Nephron (organoid): ENCODE measurements around the gene CTLA4.
A peak's percentile ranks its signal among the peaks of the same experiment; 100 is the strongest.

Source experiments
- H3K27ac Mint-ChIP-seq, 3 experiments: 2 replicates each; pipeline ENCODE4 v1.8.0; 2020; ENCODE audit warnings: mixed read lengths in 3 of 3, mild to moderate bottlenecking in 2 of 3, moderate library complexity in 1 of 3
- H3K27me3 Mint-ChIP-seq: 2 replicates; pipeline ENCODE4 v1.8.0; 2021; ENCODE audit warnings: low read depth, mild to moderate bottlenecking, moderate library complexity, mixed read lengths
- H3K36me3 Mint-ChIP-seq: 2 replicates; pipeline ENCODE4 v1.8.0; 2020; ENCODE audit warnings: low read depth, mixed read lengths
- H3K4me1 Mint-ChIP-seq: 2 replicates; pipeline ENCODE4 v1.8.0; 2020; ENCODE audit warnings: mixed read lengths
- H3K4me3 Mint-ChIP-seq, 3 experiments: 2 replicates each; pipeline ENCODE4 v1.8.0; 2020; ENCODE audit warnings: mild to moderate bottlenecking in 3 of 3, mixed read lengths in 3 of 3, moderate library complexity in 2 of 3
- H3K9me3 Mint-ChIP-seq: 2 replicates; pipeline ENCODE4 v1.8.0; 2020; ENCODE audit warnings: mixed read lengths
- CTCF ChIP-seq, 3 experiments: fragments of 200-600 bp; sonication (generic); IDR thresholded peaks; one replicate each; pipeline ENCODE4 v1.5.0; 2021; ENCODE audit warnings: antibody characterized with exemption in 3 of 3; ENCODE audit not compliant: unreplicated experiment in 3 of 3

Gene CTLA4

GRCh38 chr2:203887677-203888076 lies 20.1 kb downstream of the CTLA4 start:
- H3K27me3 Mint-ChIP-seq, result peaks cover 7% of the 10 kb centered on the region
- peak overlapping the region in 2 of 3 experiments; percentile 9 to 43 for H3K27ac Mint-ChIP-seq
- no peak overlapping the region for H3K4me3 Mint-ChIP-seq
- peaks cover 28% of the 10 kb centered on the region for H3K4me1 Mint-ChIP-seq
- no peak for TF ChIP-seq CTCF (IDR thresholded peaks at IDR 0.05; ENCODE audit: unreplicated experiment in 3 of 3)
- H3K9me3 Mint-ChIP-seq, result no peaks in the 10 kb centered on the region
- H3K36me3 Mint-ChIP-seq, result no peaks in the 10 kb centered on the region

GRCh38 chr2:203889542-203889941 lies 22.0 kb downstream of the CTLA4 start:
- H3K27me3 Mint-ChIP-seq, result peaks cover 7% of the 10 kb centered on the region
- no peaks in the 10 kb centered on the region for H3K9me3 Mint-ChIP-seq
- H3K4me1 Mint-ChIP-seq, result peaks cover 40% of the 10 kb centered on the region
- no peak overlapping the region for H3K4me3 Mint-ChIP-seq
- no peak overlapping the region for H3K27ac Mint-ChIP-seq
- H3K36me3 Mint-ChIP-seq, result no peaks in the 10 kb centered on the region
- TF ChIP-seq CTCF (IDR thresholded peaks at IDR 0.05; ENCODE audit: unreplicated experiment in 3 of 3), result no peak

- Mint-ChIP-seq H3K4me1 (peaks cover 40% of the 10 kb centered on the region), H3K36me3 (no peaks in the 10 kb centered on the region), H3K9me3 (no peaks in the 10 kb centered on the region), H3K27ac (no peak overlapping the region), H3K4me3 (no peak overlapping the region), H3K27me3 (peaks cover 7% of the 10 kb centered on the region)
- TF ChIP-seq CTCF (IDR thresholded peaks at IDR 0.05; ENCODE audit: unreplicated experiment in 3 of 3), result no peak
Measured at GRCh38 chr2:203889944-203890343, 22.4 kb downstream of the CTLA4 start.

GRCh38 chr2:203890733-203891132 lies 23.2 kb downstream of the CTLA4 start:
- no peak for TF ChIP-seq CTCF (IDR thresholded peaks at IDR 0.05; ENCODE audit: unreplicated experiment in 3 of 3)
- no peaks in the 10 kb centered on the region for H3K36me3 Mint-ChIP-seq
- no peaks in the 10 kb centered on the region for H3K9me3 Mint-ChIP-seq
- H3K27me3 Mint-ChIP-seq, result peaks cover 3% of the 10 kb centered on the region
- H3K4me3 Mint-ChIP-seq, result no peak overlapping the region
- no peak overlapping the region for H3K27ac Mint-ChIP-seq
- H3K4me1 Mint-ChIP-seq, result peaks cover 40% of the 10 kb centered on the region

- Mint-ChIP-seq H3K36me3 (no peaks in the 10 kb centered on the region), H3K27me3 (peaks cover 3% of the 10 kb centered on the region)
- TF ChIP-seq CTCF (IDR thresholded peaks at IDR 0.05; ENCODE audit: unreplicated experiment in 3 of 3), result no peak
Measured at GRCh38 chr2:203891474-203891873, 23.9 kb downstream of the CTLA4 start.

GRCh38 chr2:203892207-203892606 lies 24.6 kb downstream of the CTLA4 start:
- peak overlapping the region in 1 of 3 experiments; percentile 29 for H3K27ac Mint-ChIP-seq
- peaks cover 44% of the 10 kb centered on the region for H3K4me1 Mint-ChIP-seq
- peaks cover 3% of the 10 kb centered on the region for H3K27me3 Mint-ChIP-seq
- no peak overlapping the region for H3K4me3 Mint-ChIP-seq
- H3K9me3 Mint-ChIP-seq, result no peaks in the 10 kb centered on the region
- no peaks in the 10 kb centered on the region for H3K36me3 Mint-ChIP-seq
- TF ChIP-seq CTCF (IDR thresholded peaks at IDR 0.05; ENCODE audit: unreplicated experiment in 3 of 3), result no peak

More at GRCh38 chr2:203891474-203891873, 23.9 kb downstream of the CTLA4 start:
- Mint-ChIP-seq H3K27ac (no peak overlapping the region), H3K4me1 (peaks cover 40% of the 10 kb centered on the region), H3K9me3 (no peaks in the 10 kb centered on the region), H3K4me3 (no peak overlapping the region)
